Hepatocyte (in vitro differentiated cells): ENCODE data around the gene CAST. TPM values are rescaled to one million over a fixed set of nuclear protein-coding genes. Genes with fewer than 3 reads are reported as not detected.

ENCODE experiments used
- DNase-seq: peaks from one replicate; pipeline ENCODE4 v3.0.0-alpha.2; 2016; ENCODE audit warnings: low spot score
- H2AFZ ChIP-seq: fragments of 200-600 bp; sonication (generic); 2 replicates; pipeline ENCODE4 v1.6.0; 2016; ENCODE audit warnings: antibody characterized with exemption, mild to moderate bottlenecking
- H3K27ac ChIP-seq: fragments of 200-600 bp; sonication (generic); 2 replicates; pipeline ENCODE4 v1.5.1; 2016; ENCODE audit warnings: mild to moderate bottlenecking
- H3K27me3 ChIP-seq: fragments of 200-600 bp; sonication (generic); 2 replicates; pipeline ENCODE4 v1.6.1; 2016
- H3K36me3 ChIP-seq: fragments of 200-600 bp; sonication (generic); replicated peaks from 2 replicates; pipeline ENCODE4 v1.5.1; 2016; ENCODE audit warnings: low read depth; ENCODE audit not compliant: insufficient read depth
- H3K4me1 ChIP-seq: fragments of 200-600 bp; sonication (generic); 2 replicates; pipeline ENCODE4 v1.5.1; 2016; ENCODE audit warnings: mild to moderate bottlenecking, moderate library complexity; ENCODE audit not compliant: insufficient read depth
- H3K4me2 ChIP-seq: fragments of 200-600 bp; sonication (generic); 2 replicates; pipeline ENCODE4 v1.6.0; 2016
- H3K4me3 ChIP-seq: fragments of 200-600 bp; sonication (generic); 2 replicates; pipeline ENCODE4 v1.5.1; 2016; ENCODE audit warnings: mild to moderate bottlenecking
- H3K79me2 ChIP-seq: fragments of 200-600 bp; sonication (generic); 2 replicates; pipeline ENCODE4 v1.6.0; 2017; ENCODE audit warnings: mild to moderate bottlenecking
- H3K9me2 ChIP-seq: fragments of 200-600 bp; sonication (generic); replicated peaks from 2 replicates; pipeline ENCODE4 v1.6.0; 2017; ENCODE audit warnings: mild to moderate bottlenecking; ENCODE audit not compliant: insufficient read depth
- H3K9me3 ChIP-seq: fragments of 200-600 bp; sonication (generic); 2 replicates; pipeline ENCODE4 v1.5.1; 2016; ENCODE audit warnings: low read depth, mild to moderate bottlenecking
- H4K20me1 ChIP-seq: fragments of 200-600 bp; sonication (generic); 2 replicates; pipeline ENCODE4 v1.6.0; 2016; ENCODE audit warnings: mild to moderate bottlenecking; ENCODE audit not compliant: insufficient read depth, poor library complexity, severe bottlenecking
- CTCF ChIP-seq: fragments of 200-600 bp; sonication (generic); IDR thresholded peaks from 2 replicates; pipeline ENCODE4 v1.5.1; 2016; ENCODE audit warnings: antibody characterized with exemption, mild to moderate bottlenecking; ENCODE audit not compliant: poor library complexity
- EZH2 ChIP-seq: fragments of 200-600 bp; sonication (generic); IDR thresholded peaks from 2 replicates; pipeline ENCODE4 v1.6.1; 2016; ENCODE audit warnings: antibody characterized with exemption, mild to moderate bottlenecking, borderline replicate concordance
- EZH2phosphoT487 ChIP-seq: fragments of 200-600 bp; sonication (generic); IDR thresholded peaks from one replicate; pipeline ENCODE4 v1.6.1; 2018; ENCODE audit warnings: antibody characterized with exemption, mild to moderate bottlenecking, low read depth, moderate library complexity; ENCODE audit not compliant: unreplicated experiment, severe bottlenecking
- WGBS: methylation state at CpG from one replicate; pipeline ENCODE4 v1.1.6; 2016; ENCODE audit warnings: low lambda C conversion rate; ENCODE audit errors: missing lambda C conversion rate; 5-methylcytosine and 5-hydroxymethylcytosine counted together
- polyA plus RNA-seq: library from polyadenylated mRNA; unstranded; fragments of >200 nt; fragmentation: Nextera tagmentation; extraction: Ambion mirVana; gene quantifications from 2 replicates; pipeline ENCODE4 v1.2.1, GENCODE V29; 2016
- total RNA-seq: library from RNA; depleted of rRNA; stranded (reverse); fragments of >200 nt; gene quantifications from 2 replicates; pipeline ENCODE4 v1.2.3, GENCODE V29; 2014

Gene CAST
- total and polyA plus RNA-seq, 2 experiments from 2014 or later, result 140 to 177 TPM

- no peaks in the 10 kb centered on the region for H3K27me3 ChIP-seq
- no peak overlapping the region for H3K4me3 ChIP-seq
- peaks cover 26% of the 10 kb centered on the region for H3K4me1 ChIP-seq
- no peaks in the 10 kb centered on the region for H3K36me3 ChIP-seq
- H3K79me2 ChIP-seq, result no peaks in the 10 kb centered on the region
- H4K20me1 ChIP-seq, result no peaks in the 10 kb centered on the region
- H3K9me2 ChIP-seq, result no peaks in the 10 kb centered on the region
- no peaks in the 10 kb centered on the region for H3K9me3 ChIP-seq
- no peak for TF ChIP-seq EZH2
- no peak for TF ChIP-seq EZH2phosphoT487
- no peak for TF ChIP-seq CTCF
- no peak overlapping the region for H2AFZ ChIP-seq
- 44% methylated on average over 1 of the region's 1 CpG for WGBS
- H3K4me2 ChIP-seq, result no peak overlapping the region
- H3K27ac ChIP-seq, result no peak overlapping the region
- DNase-seq, result no peak
These were observed 9.3 kb upstream of the CAST start for GRCh38 chr5:96652769-96653454.

DNA sequence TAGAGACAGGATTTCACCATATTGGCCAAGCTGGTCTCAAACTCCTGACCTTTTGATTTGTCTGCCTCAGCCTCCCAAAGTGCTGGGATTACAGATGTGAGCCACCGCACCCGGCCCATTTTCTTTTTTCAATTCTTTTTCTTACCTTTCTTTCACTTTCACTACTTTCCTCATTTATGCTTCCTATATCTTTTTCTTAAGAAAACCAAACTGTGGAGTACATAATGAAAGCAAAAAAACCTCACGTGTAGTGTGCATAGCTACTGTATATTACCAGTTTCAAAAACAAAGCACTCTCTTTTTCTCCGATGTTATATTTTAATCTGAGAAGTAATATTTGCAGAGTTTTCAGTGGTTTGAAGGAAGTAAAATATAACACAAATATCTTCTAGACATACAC is 8.0 kb upstream of the CAST start:
- Histone ChIP-seq H3K4me2 (no peak overlapping the region), H3K79me2 (no peaks in the 10 kb centered on the region), H3K27ac (no peak overlapping the region), H3K9me2 (no peaks in the 10 kb centered on the region), H3K36me3 (no peaks in the 10 kb centered on the region), H2AFZ (no peak overlapping the region), H3K27me3 (no peaks in the 10 kb centered on the region), H3K4me3 (no peak overlapping the region), H3K9me3 (no peaks in the 10 kb centered on the region), H4K20me1 (no peaks in the 10 kb centered on the region), H3K4me1 (peaks cover 23% of the 10 kb centered on the region)
- DNase-seq, result no peak
- TF ChIP-seq CTCF, result no peak
- TF ChIP-seq EZH2, result no peak
- TF ChIP-seq EZH2phosphoT487, result no peak
- WGBS, result 96% methylated on average over 4 of the region's 4 CpGs

DNA sequence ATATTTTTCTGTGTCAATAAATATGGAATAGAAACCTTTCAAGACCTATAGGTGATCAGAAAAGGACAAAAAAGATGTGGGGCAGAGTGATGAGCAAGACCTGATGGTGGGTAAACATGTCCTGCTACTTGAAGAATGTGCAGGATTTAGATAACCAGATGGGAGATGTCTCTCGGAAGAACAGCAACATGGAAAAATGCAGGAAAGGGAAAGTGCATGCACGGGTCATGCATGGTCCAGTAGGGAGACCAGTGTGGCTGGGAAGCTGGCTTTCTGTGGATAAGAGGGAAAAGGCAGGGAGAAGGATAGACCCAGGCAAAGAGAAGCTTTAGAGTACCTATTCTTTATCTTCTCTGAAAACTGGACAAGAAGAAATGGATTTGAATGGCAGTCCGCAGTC is 7.1 kb upstream of the CAST start:
- H2AFZ ChIP-seq, result no peak overlapping the region
- no peaks in the 10 kb centered on the region for H3K36me3 ChIP-seq
- H3K27ac ChIP-seq, result no peak overlapping the region
- H3K9me3 ChIP-seq, result no peaks in the 10 kb centered on the region
- DNase-seq, result no peak
- H3K4me2 ChIP-seq, result no peak overlapping the region
- H4K20me1 ChIP-seq, result no peaks in the 10 kb centered on the region
- H3K4me3 ChIP-seq, result no peak overlapping the region
- TF ChIP-seq CTCF, result no peak
- TF ChIP-seq EZH2, result no peak
- no peaks in the 10 kb centered on the region for H3K79me2 ChIP-seq
- no peaks in the 10 kb centered on the region for H3K27me3 ChIP-seq
- H3K4me1 ChIP-seq, result peaks cover 30% of the 10 kb centered on the region
- WGBS, result 64% methylated on average over 3 of the region's 3 CpGs
- H3K9me2 ChIP-seq, result no peaks in the 10 kb centered on the region

DNA sequence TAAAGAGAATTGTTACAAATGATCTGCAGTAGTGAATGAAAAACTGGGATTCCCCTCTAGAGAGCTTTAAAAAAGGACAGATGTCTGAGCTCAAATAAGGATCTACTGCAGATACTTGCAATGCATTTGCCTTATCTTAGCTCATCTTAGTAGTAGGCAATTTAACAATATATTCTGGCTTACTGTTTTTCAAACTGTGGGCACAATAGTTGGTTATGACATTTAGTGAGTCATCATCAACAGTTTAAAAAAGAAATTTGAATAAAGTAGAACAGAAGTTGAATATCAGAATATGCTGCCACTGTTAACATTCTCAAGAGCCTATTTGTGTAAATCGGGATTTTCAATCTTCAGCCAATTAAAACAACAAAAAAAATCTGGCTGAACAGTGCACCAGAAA is 6.7 kb upstream of the CAST start:
- WGBS, result 72% methylated on average over 1 of the region's 1 CpG
- Histone ChIP-seq H3K27ac (no peak overlapping the region), H3K4me1 (peaks cover 30% of the 10 kb centered on the region), H3K9me3 (no peaks in the 10 kb centered on the region), H3K4me2 (no peak overlapping the region), H2AFZ (no peak overlapping the region), H4K20me1 (no peaks in the 10 kb centered on the region), H3K9me2 (no peaks in the 10 kb centered on the region), H3K27me3 (no peaks in the 10 kb centered on the region), H3K79me2 (no peaks in the 10 kb centered on the region), H3K4me3 (no peak overlapping the region), H3K36me3 (no peaks in the 10 kb centered on the region)
- TF ChIP-seq EZH2 (no peak), CTCF (no peak), EZH2phosphoT487 (no peak)
- no peak for DNase-seq
